ENCODE data around the gene RNF32.

- TF ChIP-seq, protein P1, sequence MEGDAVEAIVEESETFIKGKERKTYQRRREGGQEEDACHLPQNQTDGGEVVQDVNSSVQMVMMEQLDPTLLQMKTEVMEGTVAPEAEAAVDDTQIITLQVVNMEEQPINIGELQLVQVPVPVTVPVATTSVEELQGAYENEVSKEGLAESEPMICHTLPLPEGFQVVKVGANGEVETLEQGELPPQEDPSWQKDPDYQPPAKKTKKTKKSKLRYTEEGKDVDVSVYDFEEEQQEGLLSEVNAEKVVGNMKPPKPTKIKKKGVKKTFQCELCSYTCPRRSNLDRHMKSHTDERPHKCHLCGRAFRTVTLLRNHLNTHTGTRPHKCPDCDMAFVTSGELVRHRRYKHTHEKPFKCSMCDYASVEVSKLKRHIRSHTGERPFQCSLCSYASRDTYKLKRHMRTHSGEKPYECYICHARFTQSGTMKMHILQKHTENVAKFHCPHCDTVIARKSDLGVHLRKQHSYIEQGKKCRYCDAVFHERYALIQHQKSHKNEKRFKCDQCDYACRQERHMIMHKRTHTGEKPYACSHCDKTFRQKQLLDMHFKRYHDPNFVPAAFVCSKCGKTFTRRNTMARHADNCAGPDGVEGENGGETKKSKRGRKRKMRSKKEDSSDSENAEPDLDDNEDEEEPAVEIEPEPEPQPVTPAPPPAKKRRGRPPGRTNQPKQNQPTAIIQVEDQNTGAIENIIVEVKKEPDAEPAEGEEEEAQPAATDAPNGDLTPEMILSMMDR (IDR thresholded peaks at IDR 0.05) = no peak
- no peak for TF ChIP-seq POLR2A (IDR thresholded peaks at IDR 0.05)
- no peak for TF ChIP-seq EP300 (IDR thresholded peaks at IDR 0.05)
Measured at GRCh38 chr7:156661637-156662036, 21.1 kb downstream of the RNF32 start.

Measured in tibial nerve (tissue), 4 donors.